CD1c-positive myeloid dendritic cell (primary cell): ENCODE results near the gene ZEB1.
"Not testable (repeated sequence)": the region's sequence is repeated elsewhere in the genome, so short reads cannot be mapped to it uniquely, and the experiment has no call there.

ENCODE experiments used
- DNase-seq: peaks from one replicate; pipeline ENCODE4 v3.0.0-alpha.2; 2016; ENCODE audit errors: extremely low spot score

Gene ZEB1

GRCh38 chr10:31366703-31367102, 47.7 kb downstream of the ZEB1 start:
- DNase-seq = no peak

GRCh38 chr10:31368724-31369123, 49.7 kb downstream of the ZEB1 start:
- no peak for DNase-seq

GRCh38 chr10:31372439-31372838, 53.4 kb downstream of the ZEB1 start:
- DNase-seq = no peak

- DNase-seq = no peak
Observed at GRCh38 chr10:31374146-31374696, 55.2 kb downstream of the ZEB1 start.

GRCh38 chr10:31381171-31381570, 62.2 kb downstream of the ZEB1 start:
- no peak for DNase-seq

GRCh38 chr10:31381766-31382316, 62.8 kb downstream of the ZEB1 start:
- no peak for DNase-seq

- DNase-seq = no peak
Observed at GRCh38 chr10:31383810-31384588, 65.0 kb downstream of the ZEB1 start.

- DNase-seq = no peak
Observed at GRCh38 chr10:31384589-31384949, 65.6 kb downstream of the ZEB1 start.

GRCh38 chr10:31390804-31391203, 71.8 kb downstream of the ZEB1 start:
- no peak for DNase-seq

- DNase-seq = no peak
Observed at GRCh38 chr10:31393844-31394243, 74.8 kb downstream of the ZEB1 start.

GRCh38 chr10:31395695-31396094, 76.7 kb downstream of the ZEB1 start:
- no peak for DNase-seq

GRCh38 chr10:31396376-31396775, 77.4 kb downstream of the ZEB1 start:
- DNase-seq = no peak

GRCh38 chr10:31397852-31398251, 78.8 kb downstream of the ZEB1 start:
- no peak for DNase-seq

GRCh38 chr10:31399171-31399570, 80.2 kb downstream of the ZEB1 start:
- DNase-seq = no peak

GRCh38 chr10:31399631-31400030, 80.6 kb downstream of the ZEB1 start:
- no peak for DNase-seq

- no peak for DNase-seq
Observed at GRCh38 chr10:31401287-31401686, 82.3 kb downstream of the ZEB1 start.

- DNase-seq = no peak
Observed at GRCh38 chr10:31404640-31405039, 85.6 kb downstream of the ZEB1 start.

GRCh38 chr10:31405829-31406228, 86.8 kb downstream of the ZEB1 start:
- not testable (repeated sequence) for DNase-seq

- DNase-seq = not testable (repeated sequence)
Observed at GRCh38 chr10:31412397-31412796, 93.4 kb downstream of the ZEB1 start.

- DNase-seq = no peak
Observed at GRCh38 chr10:31413325-31413724, 94.3 kb downstream of the ZEB1 start.

GRCh38 chr10:31418481-31418880, 99.5 kb downstream of the ZEB1 start:
- DNase-seq = no peak

GRCh38 chr10:31419394-31420063, 100.5 kb downstream of the ZEB1 start:
- DNase-seq = no peak

- DNase-seq = no peak
Observed at GRCh38 chr10:31421322-31421721, 102.3 kb downstream of the ZEB1 start.
